DOHH2 (cell line): Measurements from ENCODE around the gene MLXIP.

Experiments
- H3F3A ChIP-seq: fragments of 200-600 bp; sonication (generic), shearing (Covaris generic); 2 replicates; pipeline ENCODE4 v1.6.0; 2016; ENCODE audit warnings: antibody characterized with exemption, mild to moderate bottlenecking; ENCODE audit not compliant: control insufficient read depth, insufficient read depth
- H3K27ac ChIP-seq: fragments of 200-600 bp; sonication (generic); 2 replicates; pipeline ENCODE4 v1.5.1; 2014; ENCODE audit warnings: low read depth, mild to moderate bottlenecking, low read length, moderate library complexity
- H3K27me3 ChIP-seq: fragments of 200-600 bp; sonication (generic); 2 replicates; pipeline ENCODE4 v1.6.1; 2014; ENCODE audit warnings: mild to moderate bottlenecking, low read length, mixed read lengths; ENCODE audit not compliant: control insufficient read depth
- H3K36me3 ChIP-seq: fragments of 200-600 bp; sonication (generic); 2 replicates; pipeline ENCODE4 v1.6.1; 2014; ENCODE audit warnings: mild to moderate bottlenecking, low read length, moderate library complexity, mixed read lengths; ENCODE audit not compliant: control insufficient read depth
- H3K4me1 ChIP-seq: fragments of 200-600 bp; sonication (generic); 2 replicates; pipeline ENCODE4 v1.6.1; 2014; ENCODE audit warnings: mild to moderate bottlenecking, low read length, mixed read lengths; ENCODE audit not compliant: control insufficient read depth
- H3K4me2 ChIP-seq: fragments of 200-600 bp; sonication (generic); 2 replicates; pipeline ENCODE4 v1.6.0; 2014; ENCODE audit warnings: mild to moderate bottlenecking, low read length, moderate library complexity
- H3K4me3 ChIP-seq: fragments of 200-600 bp; sonication (generic); 2 replicates; pipeline ENCODE4 v1.5.1; 2014; ENCODE audit warnings: mild to moderate bottlenecking, low read length, mixed read lengths
- H3K79me2 ChIP-seq: fragments of 200-600 bp; sonication (generic); 2 replicates; pipeline ENCODE4 v1.6.1; 2014; ENCODE audit warnings: mild to moderate bottlenecking, low read length, mixed read lengths; ENCODE audit not compliant: control insufficient read depth
- H3K9me2 ChIP-seq: fragments of 200-600 bp; sonication (generic); replicated peaks from 2 replicates; pipeline ENCODE4 v1.6.1; 2014; ENCODE audit warnings: mild to moderate bottlenecking, low read length, mixed read lengths; ENCODE audit not compliant: control insufficient read depth
- H3K9me3 ChIP-seq: fragments of 200-600 bp; sonication (generic); 2 replicates; pipeline ENCODE4 v1.6.1; 2014; ENCODE audit warnings: antibody characterized with exemption, low read length, mixed read lengths; ENCODE audit not compliant: control insufficient read depth, insufficient read depth
- H4K20me1 ChIP-seq: fragments of 200-600 bp; sonication (generic); 2 replicates; pipeline ENCODE4 v1.6.0; 2014; ENCODE audit warnings: low read depth, mild to moderate bottlenecking, antibody characterized with exemption, low read length, moderate library complexity; ENCODE audit not compliant: control insufficient read depth, insufficient read depth
- EZH2phosphoT487 ChIP-seq: fragments of 200-600 bp; sonication (generic); IDR thresholded peaks from 2 replicates; pipeline ENCODE4 v1.6.1; 2017; ENCODE audit warnings: borderline replicate concordance, mild to moderate bottlenecking, antibody characterized with exemption, low read length, moderate library complexity, mixed read lengths
- TF ChIP-seq, protein P1 (sequence below): fragments of 200-600 bp; sonication (generic); IDR thresholded peaks from one replicate; pipeline ENCODE4 v1.5.1; 2014; ENCODE audit warnings: antibody characterized with exemption, mild to moderate bottlenecking, low read depth, low read length; ENCODE audit not compliant: poor library complexity, severe bottlenecking

MLXIP gene

DNA sequence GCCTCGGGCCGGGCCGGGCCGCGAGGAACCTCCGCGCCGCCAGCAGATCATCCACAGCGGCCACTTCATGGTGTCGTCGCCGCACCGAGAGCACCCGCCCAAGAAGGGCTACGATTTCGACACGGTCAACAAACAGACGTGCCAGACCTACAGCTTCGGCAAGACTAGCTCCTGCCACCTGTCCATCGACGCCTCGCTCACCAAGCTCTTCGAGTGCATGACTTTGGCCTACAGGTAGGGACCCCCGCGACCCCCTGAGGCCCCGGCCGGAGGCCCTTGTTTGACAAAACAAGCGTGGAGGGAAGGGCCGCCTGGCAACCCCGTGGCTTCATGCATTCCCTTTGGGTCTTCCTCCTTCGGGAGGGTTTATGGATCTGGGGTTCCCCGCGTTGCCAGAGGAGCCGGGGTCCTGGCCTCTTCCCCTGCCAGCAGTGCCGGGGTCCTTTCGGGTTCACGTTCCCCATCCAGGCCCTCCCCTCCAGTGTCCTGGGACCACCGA lies 526 bp downstream of the MLXIP start:
- Histone ChIP-seq H3K4me1 (peaks cover 55% of the 10 kb centered on the region), H3K27me3 (no peaks in the 10 kb centered on the region), H3K27ac (peak overlapping the region; percentile 5; the same call in 1 of the 2 replicates), H4K20me1 (peaks cover 30% of the 10 kb centered on the region), H3K79me2 (peaks cover 53% of the 10 kb centered on the region), H3K9me2 (no peaks in the 10 kb centered on the region), H3K4me3 (peak overlapping the region; percentile 93), H3K9me3 (no peaks in the 10 kb centered on the region), H3F3A (peaks cover 10% of the 10 kb centered on the region), H3K36me3 (peaks cover 24% of the 10 kb centered on the region), H3K4me2 (peak overlapping the region; percentile 99)
- TF ChIP-seq EZH2phosphoT487, result no peak

DNA sequence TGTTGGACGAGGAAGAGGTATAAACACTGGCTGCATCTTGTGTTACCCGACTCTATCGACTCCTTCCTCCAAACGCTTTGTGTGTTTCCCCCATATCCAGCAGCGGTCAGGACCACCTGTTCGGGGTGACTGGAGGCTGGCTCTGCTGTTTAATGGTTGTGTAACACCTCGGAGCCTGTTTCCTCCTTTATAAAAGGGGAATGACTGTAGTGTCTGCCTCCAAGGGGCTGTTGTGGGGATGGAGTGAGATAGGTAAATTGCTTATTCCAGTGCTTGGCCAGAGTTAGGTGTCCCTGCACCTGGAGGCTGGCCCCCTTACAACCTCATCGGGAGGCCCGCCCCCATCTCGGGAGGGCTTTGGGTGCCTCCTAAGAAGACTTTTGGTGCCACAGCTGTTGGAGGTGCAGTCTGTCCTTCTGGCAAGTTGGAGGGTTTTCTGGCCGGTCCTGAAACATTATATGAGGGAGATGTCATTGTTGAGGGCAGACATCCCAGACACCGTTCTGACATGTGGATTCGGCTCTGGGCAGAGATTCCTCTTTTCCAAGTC lies 1.1 kb downstream of the MLXIP start:
- Histone ChIP-seq H3K27ac (peak overlapping the region; percentile 5; the same call in 1 of the 2 replicates), H3K27me3 (no peaks in the 10 kb centered on the region), H4K20me1 (peaks cover 30% of the 10 kb centered on the region), H3F3A (peaks cover 10% of the 10 kb centered on the region), H3K4me3 (peak overlapping the region; percentile 93), H3K4me1 (peaks cover 55% of the 10 kb centered on the region), H3K9me2 (no peaks in the 10 kb centered on the region), H3K9me3 (no peaks in the 10 kb centered on the region), H3K79me2 (peaks cover 56% of the 10 kb centered on the region), H3K36me3 (peaks cover 27% of the 10 kb centered on the region), H3K4me2 (peak overlapping the region; percentile 99)
- TF ChIP-seq, protein P1, sequence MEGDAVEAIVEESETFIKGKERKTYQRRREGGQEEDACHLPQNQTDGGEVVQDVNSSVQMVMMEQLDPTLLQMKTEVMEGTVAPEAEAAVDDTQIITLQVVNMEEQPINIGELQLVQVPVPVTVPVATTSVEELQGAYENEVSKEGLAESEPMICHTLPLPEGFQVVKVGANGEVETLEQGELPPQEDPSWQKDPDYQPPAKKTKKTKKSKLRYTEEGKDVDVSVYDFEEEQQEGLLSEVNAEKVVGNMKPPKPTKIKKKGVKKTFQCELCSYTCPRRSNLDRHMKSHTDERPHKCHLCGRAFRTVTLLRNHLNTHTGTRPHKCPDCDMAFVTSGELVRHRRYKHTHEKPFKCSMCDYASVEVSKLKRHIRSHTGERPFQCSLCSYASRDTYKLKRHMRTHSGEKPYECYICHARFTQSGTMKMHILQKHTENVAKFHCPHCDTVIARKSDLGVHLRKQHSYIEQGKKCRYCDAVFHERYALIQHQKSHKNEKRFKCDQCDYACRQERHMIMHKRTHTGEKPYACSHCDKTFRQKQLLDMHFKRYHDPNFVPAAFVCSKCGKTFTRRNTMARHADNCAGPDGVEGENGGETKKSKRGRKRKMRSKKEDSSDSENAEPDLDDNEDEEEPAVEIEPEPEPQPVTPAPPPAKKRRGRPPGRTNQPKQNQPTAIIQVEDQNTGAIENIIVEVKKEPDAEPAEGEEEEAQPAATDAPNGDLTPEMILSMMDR, result no peak
- no peak for TF ChIP-seq EZH2phosphoT487

DNA sequence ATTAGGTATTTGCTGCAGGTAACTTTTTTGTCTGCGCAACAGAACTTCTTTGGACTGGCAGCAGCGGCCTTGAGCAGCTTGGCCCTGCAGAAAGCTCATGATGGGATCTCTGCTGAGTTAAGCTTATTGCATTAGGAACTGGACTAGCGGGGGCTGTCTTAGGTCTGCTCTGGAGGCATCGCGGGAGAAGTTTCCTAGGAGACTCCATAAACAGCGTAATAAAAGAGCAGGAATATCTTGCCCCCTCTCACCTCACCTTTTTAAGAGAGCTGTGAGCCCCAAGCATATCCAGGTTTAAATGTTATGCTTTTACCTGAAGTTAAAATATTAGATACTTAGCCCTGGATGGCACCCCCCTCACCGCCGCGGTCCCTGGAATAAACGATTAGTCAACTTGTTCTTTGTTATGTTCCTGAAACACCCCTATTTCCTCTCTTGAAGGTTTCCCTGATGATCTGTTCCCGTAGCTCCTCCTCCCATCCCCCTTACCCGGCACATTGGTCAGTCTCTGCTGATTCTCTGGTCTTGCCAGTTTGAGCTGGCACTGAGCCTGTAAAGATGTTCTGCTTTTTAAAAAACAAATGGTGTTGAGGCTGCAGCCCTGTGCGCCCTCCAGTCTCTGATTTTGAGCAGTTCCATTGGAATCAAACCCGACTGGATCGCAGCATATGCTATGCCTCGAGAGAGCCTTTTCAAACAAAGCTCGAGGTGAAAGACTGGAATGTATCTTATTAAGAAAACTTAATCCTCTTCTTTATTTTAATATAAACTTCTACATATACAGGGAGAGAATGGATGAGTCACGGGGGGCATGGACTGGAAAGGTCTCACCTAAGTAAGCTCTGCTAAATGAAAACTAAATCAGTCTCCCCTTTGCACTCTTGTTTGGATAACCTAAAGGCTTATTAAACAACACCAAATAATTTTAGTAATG lies 1.9 kb downstream of the MLXIP start:
- no peaks in the 10 kb centered on the region for H3K9me3 ChIP-seq
- H3K79me2 ChIP-seq, result peaks cover 60% of the 10 kb centered on the region
- peak overlapping the region; percentile 99 for H3K4me2 ChIP-seq
- no peak for TF ChIP-seq EZH2phosphoT487
- TF ChIP-seq, protein P1, result no peak
- peaks cover 10% of the 10 kb centered on the region for H3F3A ChIP-seq
- no peaks in the 10 kb centered on the region for H3K27me3 ChIP-seq
- H3K36me3 ChIP-seq, result peaks cover 27% of the 10 kb centered on the region
- no peaks in the 10 kb centered on the region for H3K9me2 ChIP-seq
- H3K27ac ChIP-seq, result no peak overlapping the region
- H3K4me3 ChIP-seq, result peak overlapping the region; percentile 93
- H3K4me1 ChIP-seq, result peaks cover 55% of the 10 kb centered on the region
- peaks cover 30% of the 10 kb centered on the region for H4K20me1 ChIP-seq
